NT2/D1 (cell line): Measurements from ENCODE around the gene SCML1.

Experiments
- SUZ12 ChIP-seq: IDR thresholded peaks from 2 replicates; pipeline ENCODE4 v1.6.1; 2011; ENCODE audit not compliant: insufficient read length, insufficient read depth; ENCODE audit errors: extremely low read depth
- YY1 ChIP-seq: IDR thresholded peaks from 2 replicates; pipeline ENCODE4 v1.6.1; 2011; ENCODE audit not compliant: insufficient read length, insufficient read depth
- ZNF274 ChIP-seq: IDR thresholded peaks from 2 replicates; pipeline ENCODE4 v1.6.1; 2011; ENCODE audit warnings: mild to moderate bottlenecking, low read depth, low read length

DNA sequence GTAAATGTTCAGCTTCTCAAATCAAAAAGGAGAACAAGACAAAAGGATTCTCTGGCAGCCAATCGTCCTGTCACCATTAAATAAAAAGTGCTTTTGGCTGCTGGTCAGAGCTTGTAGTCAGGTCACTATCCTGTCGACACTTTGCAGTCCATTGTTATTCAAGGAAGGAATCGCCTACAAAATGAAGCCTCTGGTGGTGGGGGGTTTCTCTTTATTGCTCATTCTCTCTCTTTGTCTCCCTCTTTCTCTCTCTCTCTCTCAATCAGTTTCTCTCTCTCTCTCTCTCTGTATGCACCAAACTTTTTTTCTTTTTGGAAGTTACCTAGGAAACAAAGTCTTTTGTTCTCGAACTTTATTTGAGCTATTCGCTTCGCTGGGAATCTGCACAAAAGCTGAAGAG, 17.6 kb upstream of the SCML1 start:
- no peak for TF ChIP-seq SUZ12
- no peak for TF ChIP-seq ZNF274
- no peak for TF ChIP-seq YY1
